Mucosa of descending colon (tissue), 3 donors: Measurements from ENCODE around the gene CDC42SE2. TPM values are rescaled to one million over a fixed set of nuclear protein-coding genes. Genes with fewer than 3 reads are reported as not detected.
A peak's percentile ranks its signal among the peaks of the same experiment; 100 is the strongest.
"Not testable (repeated sequence)": the region's sequence is repeated elsewhere in the genome, so short reads cannot be mapped to it uniquely, and the experiment has no call there.

ENCODE experiments used
- ATAC-seq: fragments of 200-7000 bp; cut with Tn5 transposase; one replicate; pipeline ENCODE4 v1.9.1; 2020; ENCODE audit warnings: mild to moderate bottlenecking, moderate library complexity
- DNase-seq, 3 donors: peaks; one replicate each; pipeline ENCODE4 v3.0.0-alpha.2; 2020
- H3K36me3 ChIP-seq: fragments of 200-600 bp; one replicate; pipeline ENCODE4 v1.8.0; 2021; ENCODE audit warnings: low read depth, mild to moderate bottlenecking
- H3K4me1 ChIP-seq: fragments of 200-600 bp; one replicate; pipeline ENCODE4 v1.8.0; 2021; ENCODE audit warnings: low read depth, mild to moderate bottlenecking
- H3K4me3 ChIP-seq: fragments of 200-600 bp; one replicate; pipeline ENCODE4 v1.8.0; 2021; ENCODE audit warnings: mild to moderate bottlenecking
- H3K9me3 ChIP-seq: fragments of 200-600 bp; one replicate; pipeline ENCODE4 v1.8.0; 2021; ENCODE audit warnings: mild to moderate bottlenecking
- intact Hi-C, 2 donors: fragments of 100-400 bp; cut with DNase I in 1 of 2; cut with micrococcal nuclease in 1 of 2; formaldehyde crosslinking; loops; one replicate each; pipeline versions ENCODE4 v1.11.0 to v1.11.1; 2022; cut with DNase I, micrococcal nuclease
- total RNA-seq, 3 donors: library from RNA; stranded (reverse); fragmentation: NEBNext Ultra II Directional in 2 of 3; extraction: Animal tissue kit (Norgen Biotek cat#: 25700) in 2 of 3; gene quantifications; one replicate each; pipeline versions ENCODE4 v1.2.1 to v1.2.4, GENCODE V29; 2021 to 2023
- TF ChIP-seq, protein P1 (sequence below): fragments of 200-600 bp; IDR thresholded peaks from one replicate; pipeline ENCODE4 v1.8.0; 2022; ENCODE audit warnings: antibody characterized with exemption, mild to moderate bottlenecking
- donor health status: DM: no; HTN: no; CAD: no; lungs with moderate emphysema.
- donor health status: DM: no; HTN: no; CAD: no.
- donor health status: DM: no; HTN: yes; CAD: no.

The CDC42SE2 gene
- total RNA-seq, 3 donors from 2014 or later: 60.5 to 116 (median 101) TPM

DNA sequence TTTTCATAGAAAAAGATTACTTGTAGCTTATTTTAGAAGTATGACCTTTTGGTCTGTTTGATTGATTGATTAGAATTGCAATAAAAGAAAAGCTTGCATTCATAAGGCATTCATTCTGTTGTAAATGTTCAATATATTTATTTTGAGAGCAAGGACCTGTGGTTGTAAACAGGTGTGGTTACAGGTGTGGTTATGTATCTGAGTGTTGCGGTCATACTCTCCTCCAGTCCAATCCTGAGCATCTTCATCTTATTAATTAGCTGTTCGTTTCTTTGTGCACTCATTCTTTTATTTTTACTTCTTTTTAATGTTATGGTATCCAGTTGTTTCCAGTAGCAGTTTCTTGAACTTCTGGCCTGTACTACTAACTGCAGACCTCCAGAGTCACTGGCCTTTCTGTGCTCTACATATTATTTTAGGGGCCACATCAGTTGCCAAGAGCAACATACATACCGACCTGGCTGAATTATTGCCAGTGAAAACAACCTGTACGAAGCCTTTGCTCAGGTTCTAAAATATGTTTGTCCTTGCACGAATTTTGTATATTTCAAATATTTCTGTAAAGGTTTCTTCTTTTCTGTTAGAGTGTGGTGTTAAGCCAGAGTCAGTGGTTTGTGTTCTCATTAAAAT lies 128.7 kb downstream of the CDC42SE2 start:
- H3K36me3 ChIP-seq: no peaks in the 10 kb centered on the region
- peak; percentile 31 for ATAC-seq
- H3K4me1 ChIP-seq: peaks cover 5% of the 10 kb centered on the region

DNA sequence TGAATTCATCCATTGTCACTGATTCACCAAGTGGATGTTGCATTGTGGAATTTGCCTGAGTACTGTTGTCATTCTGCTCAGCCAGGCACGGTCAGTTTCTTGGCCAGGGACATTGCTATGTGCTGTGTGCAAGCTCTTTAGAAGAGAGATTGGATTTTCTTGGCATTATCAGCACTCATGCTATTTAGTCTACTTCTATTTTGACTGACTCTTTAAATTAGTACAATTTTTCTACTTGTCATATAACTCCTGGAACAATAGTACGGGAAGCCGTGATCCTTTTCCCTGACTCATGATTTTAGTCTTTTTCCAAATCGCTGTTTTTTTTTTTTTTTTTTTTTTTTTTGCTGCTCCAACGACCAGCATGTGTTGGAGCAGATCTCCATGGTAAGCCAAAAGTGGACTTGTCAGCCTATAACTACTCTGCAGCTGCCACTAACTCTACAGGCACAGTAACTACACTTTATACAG lies 129.7 kb downstream of the CDC42SE2 start:
- Histone ChIP-seq H3K36me3 (no peaks in the 10 kb centered on the region), H3K9me3 (no peaks in the 10 kb centered on the region), H3K4me3 (no peak overlapping the region), H3K4me1 (peaks cover 5% of the 10 kb centered on the region)
- TF ChIP-seq, protein P1, sequence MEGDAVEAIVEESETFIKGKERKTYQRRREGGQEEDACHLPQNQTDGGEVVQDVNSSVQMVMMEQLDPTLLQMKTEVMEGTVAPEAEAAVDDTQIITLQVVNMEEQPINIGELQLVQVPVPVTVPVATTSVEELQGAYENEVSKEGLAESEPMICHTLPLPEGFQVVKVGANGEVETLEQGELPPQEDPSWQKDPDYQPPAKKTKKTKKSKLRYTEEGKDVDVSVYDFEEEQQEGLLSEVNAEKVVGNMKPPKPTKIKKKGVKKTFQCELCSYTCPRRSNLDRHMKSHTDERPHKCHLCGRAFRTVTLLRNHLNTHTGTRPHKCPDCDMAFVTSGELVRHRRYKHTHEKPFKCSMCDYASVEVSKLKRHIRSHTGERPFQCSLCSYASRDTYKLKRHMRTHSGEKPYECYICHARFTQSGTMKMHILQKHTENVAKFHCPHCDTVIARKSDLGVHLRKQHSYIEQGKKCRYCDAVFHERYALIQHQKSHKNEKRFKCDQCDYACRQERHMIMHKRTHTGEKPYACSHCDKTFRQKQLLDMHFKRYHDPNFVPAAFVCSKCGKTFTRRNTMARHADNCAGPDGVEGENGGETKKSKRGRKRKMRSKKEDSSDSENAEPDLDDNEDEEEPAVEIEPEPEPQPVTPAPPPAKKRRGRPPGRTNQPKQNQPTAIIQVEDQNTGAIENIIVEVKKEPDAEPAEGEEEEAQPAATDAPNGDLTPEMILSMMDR: no peak
- intact Hi-C loops: no loop called here
- ATAC-seq (no peak), DNase-seq (no peak)

More for the DNA sequence above, 128.7 kb downstream of the CDC42SE2 start:
- no peak for DNase-seq
- TF ChIP-seq, protein P1: no peak
- Histone ChIP-seq H3K4me3 (no peak overlapping the region), H3K9me3 (no peaks in the 10 kb centered on the region)
- intact Hi-C loops: no loop called here

DNA sequence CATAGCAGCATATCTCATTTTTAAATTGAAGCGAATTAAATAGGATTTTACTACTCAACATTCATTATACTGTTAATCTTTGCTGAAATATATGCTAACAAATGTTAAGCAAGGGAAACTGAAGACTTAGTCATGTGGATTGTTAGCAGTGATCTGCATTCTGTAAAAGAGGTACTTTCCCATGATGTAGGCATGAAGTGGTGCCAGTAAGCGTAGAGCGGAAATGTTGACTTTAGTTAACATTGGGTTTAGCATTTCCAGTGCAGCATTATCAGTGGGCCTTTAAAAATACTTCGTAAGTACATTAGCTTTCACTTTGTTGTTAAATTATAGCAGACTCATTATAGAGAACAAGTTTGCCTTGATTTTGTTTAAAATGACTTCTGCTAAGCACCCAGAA lies 130.3 kb downstream of the CDC42SE2 start:
- no peaks in the 10 kb centered on the region for H3K36me3 ChIP-seq
- no peak for DNase-seq
- H3K4me3 ChIP-seq: no peak overlapping the region
- intact Hi-C loops: no loop called here
- TF ChIP-seq, protein P1: no peak
- H3K9me3 ChIP-seq: no peaks in the 10 kb centered on the region
- ATAC-seq: peak; percentile 82
- H3K4me1 ChIP-seq: peaks cover 5% of the 10 kb centered on the region

DNA sequence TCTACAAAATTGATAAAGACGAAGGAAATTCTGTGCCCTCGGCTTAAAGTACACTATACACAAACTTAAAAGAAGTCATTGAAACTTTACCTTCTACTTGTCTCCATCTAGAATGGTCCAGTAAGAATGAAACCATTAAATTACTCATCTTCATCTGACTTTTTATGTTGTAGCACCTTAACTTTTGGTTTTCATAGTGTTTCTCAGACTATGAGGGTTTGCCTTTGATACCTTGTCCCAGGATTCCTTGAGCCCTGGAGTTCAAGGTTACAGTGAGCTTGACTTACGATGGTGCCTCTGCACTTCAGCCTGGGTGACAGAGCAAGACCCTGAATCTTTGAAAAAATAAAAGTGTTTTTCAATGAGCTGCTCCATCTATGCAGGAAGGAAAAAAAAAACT lies 132.2 kb downstream of the CDC42SE2 start:
- no peaks in the 10 kb centered on the region for H3K36me3 ChIP-seq
- H3K9me3 ChIP-seq: no peaks in the 10 kb centered on the region
- intact Hi-C loops: no loop called here
- ATAC-seq: no peak
- peaks cover 5% of the 10 kb centered on the region for H3K4me1 ChIP-seq
- no peak overlapping the region for H3K4me3 ChIP-seq
- no peak for DNase-seq
- TF ChIP-seq, protein P1: no peak

DNA sequence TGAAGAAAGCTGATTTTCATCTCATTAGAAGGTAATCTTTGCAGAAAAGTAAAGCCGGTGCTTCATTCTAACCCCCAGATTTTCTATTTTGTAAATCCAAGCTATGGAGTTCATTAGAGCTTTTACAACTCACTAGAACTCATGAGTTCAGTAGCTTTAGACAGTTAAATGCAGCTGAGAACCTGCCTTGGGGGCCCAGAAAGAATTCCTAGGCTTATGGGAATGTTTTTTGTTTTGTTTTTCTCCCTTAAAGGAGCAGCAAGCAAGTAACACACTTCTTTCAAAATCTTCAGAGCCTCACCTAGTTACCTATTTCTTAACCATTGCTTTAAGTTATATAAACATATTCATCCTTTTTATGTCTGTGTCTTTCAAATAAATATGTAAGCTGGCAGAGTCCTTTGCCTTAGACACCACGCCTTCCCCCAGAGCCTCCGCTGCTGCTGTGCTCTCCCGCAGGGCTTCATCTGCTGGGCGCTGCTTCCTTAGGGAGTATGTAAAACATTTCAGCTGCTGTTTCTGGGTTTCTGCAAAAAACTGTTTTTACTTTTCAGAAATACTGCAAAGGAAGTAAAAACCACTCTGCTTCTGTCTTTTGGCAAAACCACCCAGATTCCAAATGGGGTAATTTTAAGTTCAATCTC lies 132.9 kb downstream of the CDC42SE2 start:
- H3K4me3 ChIP-seq: no peak overlapping the region
- DNase-seq (no peak), ATAC-seq (no peak)
- no peaks in the 10 kb centered on the region for H3K36me3 ChIP-seq
- no peaks in the 10 kb centered on the region for H3K9me3 ChIP-seq
- TF ChIP-seq, protein P1: no peak
- H3K4me1 ChIP-seq: peaks cover 5% of the 10 kb centered on the region
- intact Hi-C loops: no loop called here

DNA sequence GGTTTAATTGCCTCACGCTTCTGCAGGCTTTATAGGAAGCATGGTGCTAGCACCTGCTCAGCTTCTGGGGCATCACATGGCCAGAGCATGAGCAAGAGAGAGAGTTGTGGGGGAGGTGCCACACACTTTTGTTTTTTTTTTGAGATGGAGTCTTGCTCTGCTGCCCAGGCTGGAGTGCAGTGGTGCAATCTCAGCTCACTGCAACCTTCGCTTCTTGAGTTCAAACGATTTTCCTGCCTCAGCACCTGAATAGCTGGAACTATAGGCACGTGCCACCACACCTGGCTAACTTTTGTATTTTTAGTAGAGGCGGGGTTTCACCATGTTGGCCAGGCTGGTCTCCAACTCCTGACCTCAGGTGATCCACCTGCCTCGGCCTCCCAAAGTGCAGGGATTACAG lies 135.2 kb downstream of the CDC42SE2 start:
- not testable (repeated sequence) for ATAC-seq

More for the DNA sequence above, 135.2 kb downstream of the CDC42SE2 start:
- intact Hi-C loops, H3K9me3 ChIP-seq, H3K4me3 ChIP-seq, H3K36me3 ChIP-seq, H3K4me1 ChIP-seq, DNase-seq: not testable (repeated sequence)
